Measurements from ENCODE around the gene GLO1.
"Not testable (repeated sequence)": the region's sequence is repeated elsewhere in the genome, so short reads cannot be mapped to it uniquely, and the experiment has no call there.

Gene GLO1

GRCh38 chr6:38705924-38706323 is 3.0 kb upstream of the GLO1 start:
- DNase-seq = peak in 1 of 5 experiments; percentile 64

DNA sequence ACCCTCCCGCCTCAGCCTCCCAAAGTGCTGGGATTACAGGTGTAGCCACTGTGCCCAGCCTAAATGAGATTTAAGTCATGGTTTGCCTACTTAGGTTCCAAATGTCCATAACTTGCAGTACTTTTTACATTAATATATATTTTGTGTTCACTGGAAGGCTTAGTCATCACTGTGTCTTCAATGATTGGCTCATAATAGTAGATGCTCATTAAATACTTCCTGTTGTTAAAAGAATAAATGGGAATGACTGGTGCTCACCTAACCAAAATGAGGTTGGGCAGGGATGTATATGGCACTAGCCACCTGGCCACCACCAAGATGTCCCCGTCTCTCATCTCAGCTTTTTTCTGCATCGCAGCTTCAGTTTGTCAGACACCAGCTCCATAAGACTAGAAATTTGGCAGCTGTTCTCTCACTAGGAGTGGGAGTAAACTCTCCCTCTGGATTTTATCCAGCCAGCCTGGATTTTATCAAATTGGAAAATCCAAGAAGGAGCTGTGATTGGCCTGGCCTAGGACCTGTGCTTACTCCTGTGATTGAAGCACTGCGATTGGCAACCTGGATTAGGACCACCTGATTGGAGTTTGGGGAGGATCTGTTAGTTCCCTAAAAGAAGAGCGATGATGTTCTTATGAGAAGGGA is 1.1 kb upstream of the GLO1 start:
- DNase-seq = no peak

GRCh38 chr6:38701551-38701950 is 1.4 kb downstream of the GLO1 start:
- DNase-seq = no peak

- not testable (repeated sequence) for DNase-seq
Measured at GRCh38 chr6:38699702-38700101, 3.2 kb downstream of the GLO1 start.

GRCh38 chr6:38697846-38698245 is 5.1 kb downstream of the GLO1 start:
- peak in 1 of 5 experiments; percentile 21 for DNase-seq

- DNase-seq = no peak
Measured at GRCh38 chr6:38696345-38696744, 6.6 kb downstream of the GLO1 start.

GRCh38 chr6:38695933-38696332 is 7.0 kb downstream of the GLO1 start:
- no peak for DNase-seq

DNA sequence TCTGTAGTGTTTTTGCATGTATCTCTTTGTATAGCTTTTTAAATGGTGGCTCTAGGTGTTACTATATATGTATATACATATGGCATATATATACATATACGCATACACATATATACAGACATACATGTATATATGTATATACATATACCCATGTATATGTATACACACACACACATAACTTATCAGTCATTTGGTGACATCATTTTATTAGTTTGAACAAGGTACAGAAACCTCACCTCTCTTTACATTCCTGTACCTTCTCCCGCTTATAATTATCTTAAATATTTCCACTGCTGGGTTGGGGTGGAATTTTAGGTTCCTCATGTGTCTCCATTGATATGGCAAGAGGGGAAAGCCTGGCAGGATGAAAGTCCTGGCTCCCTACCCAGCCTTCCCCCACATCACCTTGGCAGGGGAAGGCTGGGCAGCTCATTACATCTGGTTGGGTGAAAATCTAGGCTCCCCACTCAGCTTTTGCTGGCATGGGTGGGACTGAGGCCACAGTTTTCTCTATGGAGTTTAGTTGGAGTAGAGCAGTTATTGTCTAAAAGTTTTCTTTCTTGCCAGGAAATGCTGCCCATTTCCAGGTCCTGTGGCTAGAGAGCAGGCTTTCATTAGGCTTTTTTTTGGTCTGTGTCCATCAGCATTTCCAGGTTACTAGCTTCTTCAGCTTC is 7.6 kb downstream of the GLO1 start:
- DNase-seq = no peak

DNA sequence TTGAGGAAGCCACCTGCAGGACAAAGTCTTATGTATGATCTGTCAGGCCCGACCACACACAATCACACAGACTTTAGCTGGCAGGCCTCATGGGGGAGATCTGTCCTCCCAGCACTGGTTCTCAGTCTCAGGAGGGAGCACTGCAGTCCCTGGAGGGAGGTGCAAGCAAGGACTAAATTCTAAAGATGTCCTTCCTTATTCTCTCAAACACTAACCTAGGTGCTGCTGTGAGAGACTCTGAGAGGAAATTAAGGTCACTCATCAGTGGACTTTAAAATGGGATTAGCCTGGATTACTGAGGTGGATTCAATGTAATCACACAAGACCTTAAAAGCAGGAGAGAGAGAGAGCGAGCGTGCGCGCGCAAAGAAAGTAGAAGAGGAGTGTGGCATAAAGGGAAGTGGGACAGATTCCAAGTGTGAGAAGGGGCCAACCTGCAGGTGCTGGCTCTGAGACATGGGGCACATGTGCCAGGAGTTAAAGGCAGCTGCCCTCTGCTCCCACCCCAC is 14.3 kb downstream of the GLO1 start:
- peak in 1 of 5 experiments; percentile 21 for DNase-seq

DNA sequence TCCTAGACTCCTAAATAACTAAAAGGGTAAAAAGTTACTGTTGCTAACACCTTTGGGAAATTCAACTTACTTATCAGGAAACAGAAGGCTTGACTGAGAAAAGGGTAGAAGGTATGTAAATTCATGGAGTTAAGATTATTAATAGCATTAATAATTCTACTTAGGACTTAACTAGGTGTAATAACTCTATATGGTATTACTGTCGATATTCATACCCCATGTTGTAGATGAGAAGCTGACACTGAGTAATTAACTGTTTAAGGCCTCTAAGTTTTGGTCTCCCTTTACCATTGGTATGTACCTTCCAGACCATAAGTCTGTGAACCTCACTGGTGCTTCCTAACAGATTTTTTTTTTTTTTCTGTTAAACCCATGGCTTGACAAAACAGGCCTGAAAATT is 15.4 kb downstream of the GLO1 start:
- DNase-seq = no peak

DNA sequence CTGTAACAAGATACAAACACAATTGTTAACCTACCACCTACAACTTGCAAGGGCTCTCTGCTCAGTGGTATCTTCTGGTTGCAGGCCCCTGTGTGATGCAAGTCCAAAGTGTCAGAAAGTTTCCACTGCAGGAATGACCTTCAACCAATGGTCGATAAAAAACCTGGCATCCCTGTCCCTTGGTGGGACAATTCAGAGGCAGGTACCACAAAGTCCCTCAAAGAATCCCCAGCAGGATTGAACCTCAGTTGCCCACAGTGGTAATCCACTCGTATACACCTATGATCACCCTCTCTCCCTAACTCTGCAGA is 15.9 kb downstream of the GLO1 start:
- DNase-seq = no peak

DNA sequence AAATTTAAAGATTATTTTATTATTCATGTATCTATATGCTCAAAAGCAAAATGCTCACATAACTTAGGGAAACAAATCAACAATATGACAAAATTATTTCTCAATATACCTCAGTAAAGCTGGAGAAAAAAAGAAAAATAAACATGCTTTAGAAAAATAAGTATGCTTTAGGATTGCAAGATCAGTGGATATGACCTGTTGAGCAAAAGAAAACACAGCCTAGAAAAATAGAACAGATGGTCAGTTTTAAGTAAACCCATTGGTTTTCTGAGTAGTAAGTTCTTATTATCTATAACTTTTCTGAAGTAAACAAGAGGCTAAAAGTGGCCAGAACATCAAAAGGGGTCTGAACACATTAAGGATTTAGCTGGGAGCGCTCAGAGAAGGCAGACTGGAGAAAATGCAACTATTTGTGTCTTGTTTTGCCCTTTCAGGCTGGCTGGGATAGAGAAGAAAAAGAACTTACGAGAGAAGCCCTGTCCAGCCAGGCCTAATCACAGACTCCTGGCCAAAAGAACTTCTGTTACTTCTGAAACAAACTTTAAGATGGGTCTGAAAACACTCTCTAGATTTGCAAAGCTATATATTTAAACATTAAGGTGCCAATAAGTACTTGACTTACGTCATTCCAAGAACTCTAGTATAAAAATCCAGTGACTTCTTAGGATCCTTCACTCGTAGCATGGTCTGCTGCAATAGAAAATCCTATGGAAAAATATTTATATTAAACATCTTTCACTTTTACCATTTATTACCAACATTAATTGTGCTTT is 16.5 kb downstream of the GLO1 start:
- DNase-seq = no peak

GRCh38 chr6:38684904-38685303 is 18.0 kb downstream of the GLO1 start:
- DNase-seq = no peak

- DNase-seq = no peak
Measured at GRCh38 chr6:38684237-38684636, 18.7 kb downstream of the GLO1 start.

GRCh38 chr6:38681850-38682249 is 21.1 kb downstream of the GLO1 start:
- DNase-seq = no peak

- no peak for DNase-seq
Measured at GRCh38 chr6:38679668-38680067, 23.3 kb downstream of the GLO1 start.

- DNase-seq = no peak
Measured at GRCh38 chr6:38678178-38678760, 24.7 kb downstream of the GLO1 start.

GRCh38 chr6:38676974-38677544 is 25.9 kb downstream of the GLO1 start:
- no peak for DNase-seq

DNA sequence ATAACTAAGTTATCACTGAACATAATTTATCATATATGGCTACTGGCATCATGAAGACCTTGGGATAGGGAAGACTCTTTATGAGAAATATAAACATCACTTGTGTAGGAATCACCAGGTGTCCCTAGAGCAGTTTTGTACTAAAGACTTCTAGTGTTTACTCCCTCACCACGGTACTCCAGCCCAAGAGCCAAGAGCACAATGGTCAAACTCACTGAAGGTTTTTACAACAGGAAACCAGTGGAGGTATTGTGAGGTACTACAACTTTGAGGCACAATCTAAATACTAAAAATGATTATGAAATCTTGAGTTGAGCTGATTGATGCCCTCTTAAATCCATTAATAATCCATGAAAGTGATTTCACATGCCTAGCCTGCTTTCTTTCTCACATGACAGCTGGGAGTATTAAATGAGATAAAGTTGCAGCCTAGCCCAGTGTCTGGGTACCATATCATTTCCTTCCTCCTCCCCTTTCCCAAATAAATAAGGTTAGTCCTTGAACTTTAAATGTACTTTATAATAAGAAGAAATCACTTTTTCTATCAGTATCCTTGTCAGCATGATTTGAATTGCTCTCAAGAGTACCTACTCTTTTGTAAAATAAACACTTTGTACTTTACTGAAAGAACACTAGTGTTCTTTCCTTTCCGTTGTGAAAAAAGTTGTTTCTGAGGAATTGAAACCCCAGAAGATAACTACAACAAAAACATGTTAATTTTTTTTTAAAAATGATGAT is 26.5 kb downstream of the GLO1 start:
- DNase-seq = peak in 1 of 5 experiments; percentile 33

GRCh38 chr6:38673397-38674165 is 29.4 kb downstream of the GLO1 start:
- peak in 1 of 5 experiments; percentile 45 for DNase-seq

- peak in 2 of 5 experiments; percentile 8 to 62 for DNase-seq
Measured at GRCh38 chr6:38671885-38672467, 31.0 kb downstream of the GLO1 start.

All from T-helper 2 cell (primary cell).